HFF-Myc (cell line): ENCODE measurements around the gene CDC42BPA.

Experiments used
- DNase-seq: peaks from one replicate; pipeline ENCODE4 v3.0.0-alpha.2; 2011; ENCODE audit warnings: low read depth; ENCODE audit errors: extremely low read depth
- H3K4me3 ChIP-seq: replicated peaks from 2 replicates; pipeline ENCODE4 v1.5.1; 2011; ENCODE audit warnings: low read depth, mild to moderate bottlenecking, control low read depth, low read length
- TF ChIP-seq, protein P1 (sequence below): IDR thresholded peaks from 2 replicates; pipeline ENCODE4 v1.5.1; 2012; ENCODE audit warnings: mild to moderate bottlenecking, low read depth, low read length, control low read depth; ENCODE audit errors: missing control alignments

Gene CDC42BPA, protein sequence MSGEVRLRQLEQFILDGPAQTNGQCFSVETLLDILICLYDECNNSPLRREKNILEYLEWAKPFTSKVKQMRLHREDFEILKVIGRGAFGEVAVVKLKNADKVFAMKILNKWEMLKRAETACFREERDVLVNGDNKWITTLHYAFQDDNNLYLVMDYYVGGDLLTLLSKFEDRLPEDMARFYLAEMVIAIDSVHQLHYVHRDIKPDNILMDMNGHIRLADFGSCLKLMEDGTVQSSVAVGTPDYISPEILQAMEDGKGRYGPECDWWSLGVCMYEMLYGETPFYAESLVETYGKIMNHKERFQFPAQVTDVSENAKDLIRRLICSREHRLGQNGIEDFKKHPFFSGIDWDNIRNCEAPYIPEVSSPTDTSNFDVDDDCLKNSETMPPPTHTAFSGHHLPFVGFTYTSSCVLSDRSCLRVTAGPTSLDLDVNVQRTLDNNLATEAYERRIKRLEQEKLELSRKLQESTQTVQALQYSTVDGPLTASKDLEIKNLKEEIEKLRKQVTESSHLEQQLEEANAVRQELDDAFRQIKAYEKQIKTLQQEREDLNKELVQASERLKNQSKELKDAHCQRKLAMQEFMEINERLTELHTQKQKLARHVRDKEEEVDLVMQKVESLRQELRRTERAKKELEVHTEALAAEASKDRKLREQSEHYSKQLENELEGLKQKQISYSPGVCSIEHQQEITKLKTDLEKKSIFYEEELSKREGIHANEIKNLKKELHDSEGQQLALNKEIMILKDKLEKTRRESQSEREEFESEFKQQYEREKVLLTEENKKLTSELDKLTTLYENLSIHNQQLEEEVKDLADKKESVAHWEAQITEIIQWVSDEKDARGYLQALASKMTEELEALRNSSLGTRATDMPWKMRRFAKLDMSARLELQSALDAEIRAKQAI (N-terminal part only)

DNA sequence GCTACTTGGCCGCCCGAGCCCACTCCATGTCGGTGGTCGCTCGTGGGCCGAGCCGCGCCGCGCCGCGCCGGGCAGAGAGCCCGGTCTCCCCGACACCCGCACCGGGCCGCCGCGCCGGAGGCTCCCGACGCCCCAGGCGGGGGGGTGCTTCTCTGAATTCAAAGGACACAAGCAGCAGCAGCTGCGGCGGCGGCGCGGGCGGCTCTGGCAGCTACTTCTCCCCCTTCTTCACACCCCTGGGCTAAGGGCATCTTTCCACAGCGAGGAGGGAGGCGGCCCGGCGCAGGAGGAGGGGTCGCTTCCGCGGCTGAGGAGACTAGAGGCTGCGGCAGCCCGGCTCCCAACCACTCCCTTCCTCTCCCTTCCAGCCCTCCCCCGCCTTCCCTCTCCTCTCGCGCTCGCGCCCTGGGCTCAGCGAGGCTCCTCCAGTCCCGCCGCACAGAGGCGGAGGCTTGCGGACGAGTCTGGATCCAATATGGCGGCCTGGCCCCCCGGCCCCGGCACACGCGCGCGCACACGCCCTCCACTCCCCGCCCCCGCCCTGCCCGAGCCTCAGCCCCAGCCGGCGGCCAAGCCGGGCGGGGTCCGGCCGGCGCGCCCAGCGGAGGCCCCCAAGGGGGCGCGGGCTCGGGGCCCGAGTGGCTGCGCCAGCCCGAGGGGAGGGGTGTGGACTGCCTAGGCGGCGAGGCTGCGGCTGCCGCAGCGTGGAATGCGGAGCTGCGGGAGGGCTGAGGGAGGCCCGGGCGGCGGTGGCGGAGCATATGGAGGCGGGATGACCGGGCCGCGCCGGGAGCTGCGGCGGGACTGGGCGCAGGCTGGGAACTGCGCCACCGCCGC, at the start of gene CDC42BPA:
Gene CDC42BPA (minus strand): TSS at position 477 of the 837 bp plus-strand sequence. CDS start 1,310 bp downstream, outside the sequence.
- H3K4me3 ChIP-seq: peak within 1 kb of the TSS; percentile 84
- peak; percentile 44 for DNase-seq
- TF ChIP-seq, protein P1, sequence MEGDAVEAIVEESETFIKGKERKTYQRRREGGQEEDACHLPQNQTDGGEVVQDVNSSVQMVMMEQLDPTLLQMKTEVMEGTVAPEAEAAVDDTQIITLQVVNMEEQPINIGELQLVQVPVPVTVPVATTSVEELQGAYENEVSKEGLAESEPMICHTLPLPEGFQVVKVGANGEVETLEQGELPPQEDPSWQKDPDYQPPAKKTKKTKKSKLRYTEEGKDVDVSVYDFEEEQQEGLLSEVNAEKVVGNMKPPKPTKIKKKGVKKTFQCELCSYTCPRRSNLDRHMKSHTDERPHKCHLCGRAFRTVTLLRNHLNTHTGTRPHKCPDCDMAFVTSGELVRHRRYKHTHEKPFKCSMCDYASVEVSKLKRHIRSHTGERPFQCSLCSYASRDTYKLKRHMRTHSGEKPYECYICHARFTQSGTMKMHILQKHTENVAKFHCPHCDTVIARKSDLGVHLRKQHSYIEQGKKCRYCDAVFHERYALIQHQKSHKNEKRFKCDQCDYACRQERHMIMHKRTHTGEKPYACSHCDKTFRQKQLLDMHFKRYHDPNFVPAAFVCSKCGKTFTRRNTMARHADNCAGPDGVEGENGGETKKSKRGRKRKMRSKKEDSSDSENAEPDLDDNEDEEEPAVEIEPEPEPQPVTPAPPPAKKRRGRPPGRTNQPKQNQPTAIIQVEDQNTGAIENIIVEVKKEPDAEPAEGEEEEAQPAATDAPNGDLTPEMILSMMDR: no peak

DNA sequence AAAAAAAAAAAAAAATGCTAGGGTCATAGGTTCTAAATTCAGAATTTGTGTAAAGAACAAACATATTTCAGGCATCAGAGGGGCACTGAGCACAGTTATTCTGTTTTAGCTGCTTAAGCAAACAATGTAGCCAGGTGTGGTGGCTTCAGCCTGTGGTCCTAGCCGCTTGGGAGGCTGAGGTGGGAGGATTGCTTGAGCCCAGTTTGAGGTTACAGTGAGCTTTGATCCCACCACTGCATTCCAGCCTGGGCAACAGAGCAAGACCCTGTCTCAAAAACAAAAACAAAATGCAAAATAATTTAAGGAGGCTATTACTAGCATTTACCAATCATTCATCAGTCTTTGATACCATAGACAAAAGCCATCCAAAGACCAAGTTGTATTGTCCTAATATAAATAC, 49.7 kb upstream of the CDC42BPA start:
- no peak overlapping the region for H3K4me3 ChIP-seq
- TF ChIP-seq, protein P1: no peak
- no peak for DNase-seq

DNA sequence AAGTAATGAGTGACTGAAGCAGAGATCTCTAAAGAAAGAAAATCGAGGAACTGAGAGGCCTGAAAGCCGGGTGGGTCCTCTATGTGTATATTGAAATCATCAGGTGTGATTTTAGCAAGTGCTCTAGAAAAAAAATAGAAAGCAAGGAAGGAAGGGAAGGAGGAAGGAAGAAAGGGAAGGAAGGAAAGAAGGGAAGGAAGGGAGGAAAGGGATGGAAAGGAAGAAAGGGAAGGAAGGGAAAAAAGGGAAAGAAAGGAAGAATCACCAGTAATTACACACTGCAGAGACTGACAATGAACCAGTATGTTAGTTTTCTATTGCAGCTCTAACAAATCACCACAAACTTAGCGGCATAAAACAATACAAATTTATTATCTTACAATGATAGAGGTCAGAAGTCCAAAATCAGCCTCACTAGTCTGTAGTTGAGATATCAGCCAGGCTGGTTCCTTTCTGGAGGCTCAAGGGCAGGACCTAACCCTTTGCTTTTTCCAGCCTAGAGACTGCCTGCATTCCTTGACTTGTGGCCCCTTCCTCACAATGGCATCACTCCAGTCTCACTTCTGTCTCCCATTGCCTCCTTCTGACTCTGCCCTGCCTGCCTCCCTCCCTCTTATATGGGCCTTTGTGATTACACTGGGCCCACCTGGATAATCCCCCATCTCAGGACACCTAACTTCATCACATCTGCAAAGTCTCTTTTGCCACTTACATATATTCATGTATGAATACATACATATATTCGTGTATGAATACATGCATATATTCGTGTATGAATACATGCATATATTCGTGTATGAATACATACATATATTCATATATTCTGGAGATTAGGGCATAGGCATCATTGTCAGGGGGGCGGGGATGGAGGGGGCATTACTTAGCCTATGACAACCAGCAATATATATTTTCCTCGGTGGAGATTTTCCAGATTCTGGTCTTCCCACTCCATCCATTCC, 47.5 kb upstream of the CDC42BPA start:
- TF ChIP-seq, protein P1: no peak
- DNase-seq: no peak
- no peak overlapping the region for H3K4me3 ChIP-seq

DNA sequence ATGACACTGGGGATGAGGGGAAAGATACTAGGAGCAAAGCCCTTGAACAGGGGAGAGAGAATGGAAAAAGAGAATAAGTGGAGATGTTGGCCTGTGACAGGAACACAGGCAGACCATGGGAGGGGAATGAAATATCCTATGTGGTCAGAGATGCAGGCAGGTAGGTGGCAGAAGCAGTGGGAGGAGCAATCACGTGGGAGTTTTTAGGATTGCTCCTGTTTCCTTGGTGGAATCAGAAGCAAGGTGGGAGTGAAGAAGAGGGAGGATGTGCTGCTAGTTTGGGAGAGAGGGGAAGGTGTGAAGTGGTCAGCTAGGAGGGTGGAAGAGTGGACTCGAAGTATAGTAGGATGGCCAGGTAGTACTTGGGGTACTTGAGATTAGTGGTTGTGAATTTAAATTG, 46.4 kb upstream of the CDC42BPA start:
- DNase-seq: no peak

DNA sequence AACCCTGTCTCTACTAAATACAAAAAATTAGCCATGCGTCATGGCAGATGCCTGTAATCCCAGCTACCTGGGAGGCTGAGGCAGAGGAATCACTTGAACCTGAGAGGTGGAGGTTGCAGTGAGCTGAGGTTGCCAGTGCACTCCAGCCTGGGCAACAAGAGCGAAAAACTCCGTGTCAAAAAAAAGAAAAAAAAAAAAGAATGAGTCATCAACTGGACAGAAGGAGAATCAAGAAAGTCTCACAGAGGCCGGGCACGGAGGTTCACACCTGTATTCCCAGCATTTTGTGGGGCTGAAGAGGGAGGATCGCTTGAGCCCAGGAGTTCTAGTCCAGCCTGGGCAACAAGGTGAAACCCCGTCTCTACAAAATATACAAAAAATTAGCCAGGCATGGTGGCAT, 45.5 kb upstream of the CDC42BPA start:
- no peak overlapping the region for H3K4me3 ChIP-seq
- DNase-seq: no peak
- TF ChIP-seq, protein P1: no peak

More for the DNA sequence above, 46.4 kb upstream of the CDC42BPA start:
- no peak overlapping the region for H3K4me3 ChIP-seq
- TF ChIP-seq, protein P1: no peak
